HG03520 (cell line): ENCODE measurements around the gene GALNT2.

Source experiments
- ATAC-seq: cut with Tn5 transposase; IDR thresholded peaks from one replicate; pipeline ENCODE4 v1.9.1; 2021; ENCODE audit warnings: mild to moderate bottlenecking, moderate library complexity; ENCODE audit not compliant: unreplicated experiment

Gene GALNT2

GRCh38 chr1:230070321-230071208 lies 3.5 kb downstream of the GALNT2 start:
- ATAC-seq, result no peak

GRCh38 chr1:230071316-230071715 lies 4.3 kb downstream of the GALNT2 start:
- ATAC-seq, result no peak

DNA sequence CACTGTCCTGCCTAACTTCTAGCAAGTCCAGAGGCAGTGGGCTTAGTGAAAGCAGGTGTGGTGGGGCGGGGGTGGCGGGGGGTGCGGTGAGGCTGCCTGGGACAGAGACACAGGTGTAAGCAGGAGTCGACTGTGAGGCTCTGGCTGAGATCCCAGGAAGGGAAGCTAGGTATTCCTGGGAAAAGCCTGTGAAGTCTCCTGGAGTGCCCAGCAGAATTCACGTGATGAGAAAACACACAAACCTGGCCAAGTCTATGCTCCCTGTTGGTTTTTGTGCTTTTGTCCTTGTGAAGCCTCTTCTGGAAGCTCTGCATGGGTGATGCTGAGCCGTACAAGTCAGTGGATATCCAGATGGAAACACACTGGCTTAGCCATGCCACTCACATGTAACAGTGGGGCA lies 5.3 kb downstream of the GALNT2 start:
- no peak for ATAC-seq

DNA sequence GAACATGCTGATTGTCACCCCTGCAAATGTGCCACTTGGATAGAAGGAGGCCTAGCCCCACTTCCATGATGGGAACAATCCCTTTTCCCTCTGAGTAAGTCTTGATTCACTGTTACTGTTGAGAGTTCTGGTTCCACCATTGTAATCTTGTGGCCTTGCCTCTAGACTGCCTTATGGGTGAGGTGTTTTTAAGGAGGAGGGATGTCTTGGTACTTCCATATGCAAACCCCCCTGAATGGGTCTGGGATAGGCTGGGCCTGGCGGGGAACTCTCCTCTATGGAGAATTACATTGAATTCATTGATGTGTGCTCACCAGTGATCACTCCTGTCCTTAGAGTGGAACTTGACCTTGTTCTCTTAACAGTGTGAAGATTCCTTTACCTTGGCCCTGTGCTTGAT lies 5.8 kb downstream of the GALNT2 start:
- no peak for ATAC-seq

DNA sequence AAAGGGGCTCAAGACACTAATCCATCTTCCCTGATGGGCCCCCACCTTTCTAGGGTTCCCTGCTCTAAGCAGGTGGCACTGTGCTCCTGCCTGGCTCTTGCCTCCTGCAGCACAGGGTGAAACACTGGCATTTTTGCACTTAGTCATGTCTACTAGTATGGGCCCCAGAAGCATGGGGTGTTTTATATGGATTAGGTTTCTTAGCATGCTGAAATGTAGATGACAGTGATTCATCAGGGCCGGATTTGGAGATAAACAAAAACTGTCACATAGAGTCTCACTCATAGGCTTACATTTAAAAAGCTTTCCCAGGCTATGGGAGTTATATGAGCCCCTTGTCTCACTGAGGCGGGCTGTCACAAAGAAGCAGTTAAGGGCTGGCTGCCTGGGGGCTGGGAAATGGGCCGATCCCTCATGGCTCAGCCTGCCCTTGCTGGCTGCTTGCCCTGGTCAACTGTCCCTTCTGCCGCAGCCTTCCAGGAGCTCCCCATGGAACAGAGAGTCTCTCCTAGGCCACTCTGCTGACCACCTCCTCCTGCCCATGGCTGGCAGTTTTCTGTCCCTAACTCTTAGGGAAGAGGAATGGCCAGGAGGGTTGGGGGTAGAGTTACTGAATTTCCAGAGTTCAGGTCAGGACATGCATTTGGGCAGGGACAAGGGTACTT lies 6.5 kb downstream of the GALNT2 start:
- no peak for ATAC-seq

- no peak for ATAC-seq
These were observed 7.2 kb downstream of the GALNT2 start for GRCh38 chr1:230074270-230074669.

DNA sequence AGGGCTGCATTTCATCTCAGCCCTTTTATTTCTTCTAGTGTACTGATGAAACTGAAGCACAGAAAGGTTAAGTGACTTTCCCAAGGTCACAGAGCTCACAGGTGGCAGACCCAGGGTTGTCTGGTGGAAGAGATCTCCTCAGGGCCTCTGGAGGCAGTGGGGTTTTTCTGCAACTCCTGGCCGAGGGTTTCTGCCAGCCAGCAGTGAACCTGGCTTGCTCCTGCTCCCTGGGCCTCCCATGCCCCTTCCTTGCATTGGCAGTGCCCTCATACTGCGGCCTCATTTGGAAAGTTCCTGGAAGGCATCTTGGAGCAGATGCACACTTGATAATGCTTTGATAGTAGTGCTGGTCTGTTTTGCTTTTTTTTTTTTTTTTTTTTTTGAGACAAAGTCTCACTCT lies 7.7 kb downstream of the GALNT2 start:
- ATAC-seq, result no peak

DNA sequence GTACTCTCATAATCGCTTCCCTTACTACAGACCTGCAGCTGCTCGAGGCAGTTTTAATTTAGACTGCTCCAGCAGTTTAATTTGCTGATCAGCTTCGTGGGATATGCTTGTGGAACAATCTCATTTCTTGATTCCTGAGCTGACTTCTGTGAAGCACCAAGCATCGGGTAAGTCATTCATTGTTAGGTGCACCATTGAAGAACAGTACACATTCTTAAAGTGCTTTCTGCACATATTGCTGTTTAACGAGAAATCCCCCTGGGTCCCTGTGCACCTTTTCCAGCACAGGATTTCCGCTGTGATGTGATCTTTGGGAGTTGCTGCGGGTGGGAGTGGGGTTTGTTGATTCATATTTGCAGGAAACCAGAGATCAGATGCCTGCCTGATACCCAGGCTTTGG lies 9.1 kb downstream of the GALNT2 start:
- ATAC-seq, result no peak

DNA sequence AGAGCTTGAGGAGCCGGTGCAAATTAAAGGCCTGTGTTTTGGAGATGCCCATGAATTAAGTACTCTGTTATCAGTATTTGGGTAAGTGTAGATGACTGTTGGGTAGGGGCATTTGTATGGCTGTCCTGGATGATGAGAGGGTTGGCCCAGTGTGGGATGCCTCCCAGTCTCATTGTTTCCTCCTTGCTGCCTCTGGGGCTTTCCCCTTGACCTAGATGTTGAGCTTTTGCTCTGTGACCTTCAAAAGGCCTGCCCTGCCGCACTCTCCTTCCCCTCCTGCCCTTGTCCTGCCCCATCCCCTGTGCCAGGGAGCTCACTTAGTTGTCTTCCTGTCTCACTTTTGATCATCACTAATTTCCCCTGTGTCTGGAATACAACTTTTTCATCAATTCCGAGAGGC lies 10.0 kb downstream of the GALNT2 start:
- ATAC-seq, result no peak

DNA sequence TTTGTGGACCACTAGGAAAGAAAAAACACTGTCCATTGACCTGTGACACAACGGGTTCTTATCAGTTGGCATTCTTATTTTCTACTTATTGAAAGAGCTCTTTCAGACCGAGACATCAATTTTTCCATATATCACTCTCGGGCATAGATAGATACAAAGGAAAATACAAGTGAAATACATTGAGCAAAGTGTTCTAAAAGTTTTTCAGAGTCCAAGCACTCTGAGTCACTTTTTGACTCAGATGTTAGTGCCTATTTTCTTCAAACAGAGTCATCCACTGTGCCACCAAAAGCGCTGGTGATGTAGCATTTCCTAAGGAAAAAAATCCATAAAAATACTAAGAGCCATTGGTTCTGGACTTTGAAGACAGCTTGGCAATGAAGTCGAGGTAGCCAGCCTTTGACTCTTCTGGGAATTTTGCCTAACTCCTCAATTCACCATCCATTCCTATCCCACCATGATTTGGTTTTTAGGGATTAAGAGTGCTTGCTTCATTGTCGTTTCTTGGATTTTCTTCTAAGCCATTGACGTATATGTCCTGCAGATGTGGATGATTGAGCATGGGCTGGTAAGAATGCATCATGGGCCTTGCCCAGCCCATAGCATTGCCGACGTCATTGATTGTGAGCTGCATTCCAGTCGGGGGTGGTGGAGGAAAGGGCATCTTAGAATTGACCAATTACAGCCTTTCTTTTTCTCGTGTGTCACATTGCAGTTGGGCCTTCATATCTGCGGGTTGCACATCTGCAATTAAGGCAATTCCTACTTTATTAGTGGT lies 10.6 kb downstream of the GALNT2 start:
- no peak for ATAC-seq

DNA sequence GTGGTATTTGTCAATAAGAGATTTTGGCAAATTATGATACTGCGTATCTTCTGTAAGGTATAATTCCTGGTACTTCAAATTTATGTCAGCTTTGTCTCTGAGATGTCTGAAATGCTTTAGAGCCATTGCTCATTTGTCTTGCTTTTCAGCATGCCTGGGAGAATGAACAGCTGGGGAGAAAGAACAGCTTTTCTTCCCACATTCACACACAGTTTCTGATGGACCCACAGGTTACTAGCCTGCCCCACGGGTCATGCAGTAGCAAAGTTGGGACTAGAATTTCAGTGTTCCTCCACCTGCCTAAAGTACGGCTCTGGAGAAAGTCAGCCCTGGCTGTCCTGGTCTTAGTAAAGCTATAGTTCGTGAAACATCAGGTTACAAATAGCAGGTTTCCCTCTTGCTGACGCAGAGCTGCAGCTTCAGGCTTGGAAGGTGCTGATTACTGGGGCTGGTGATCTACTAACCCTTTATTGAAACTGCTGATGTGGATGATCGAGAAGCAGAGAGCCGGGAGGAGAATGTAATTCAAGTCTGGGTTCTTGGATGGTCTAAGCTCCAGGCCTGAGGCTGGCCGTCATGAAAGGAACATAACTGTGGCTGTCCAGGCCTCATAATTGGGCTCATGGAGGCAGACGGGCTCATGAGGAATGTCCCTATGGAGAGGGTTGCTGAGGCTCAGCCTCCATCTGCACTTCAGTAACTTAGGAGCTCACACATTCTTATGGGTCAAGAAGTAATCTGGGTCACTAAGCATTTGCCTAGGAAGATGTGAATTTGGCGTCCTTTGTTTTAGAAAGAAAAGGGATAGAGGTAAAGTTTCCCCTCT lies 12.4 kb downstream of the GALNT2 start:
- ATAC-seq, result no peak

DNA sequence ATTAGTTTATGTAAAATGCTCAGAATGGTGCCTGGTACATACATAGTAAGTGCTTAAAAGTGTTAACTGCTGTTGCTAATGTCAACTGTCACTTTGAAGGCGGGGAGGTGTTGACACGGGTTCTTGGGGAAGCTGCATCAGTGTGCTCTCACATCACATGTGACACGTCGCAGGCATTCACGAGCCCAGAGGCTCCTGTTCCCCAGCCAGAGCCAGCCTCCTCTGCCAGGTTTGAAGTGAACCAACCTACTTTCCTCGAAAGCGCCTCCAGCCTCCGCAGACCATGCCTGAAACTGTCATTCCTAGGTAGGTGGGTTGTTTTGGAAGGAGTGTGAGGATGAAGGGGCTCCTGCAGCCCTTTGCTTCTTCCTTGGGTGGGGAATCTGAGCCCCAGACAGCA lies 13.8 kb downstream of the GALNT2 start:
- no peak for ATAC-seq

DNA sequence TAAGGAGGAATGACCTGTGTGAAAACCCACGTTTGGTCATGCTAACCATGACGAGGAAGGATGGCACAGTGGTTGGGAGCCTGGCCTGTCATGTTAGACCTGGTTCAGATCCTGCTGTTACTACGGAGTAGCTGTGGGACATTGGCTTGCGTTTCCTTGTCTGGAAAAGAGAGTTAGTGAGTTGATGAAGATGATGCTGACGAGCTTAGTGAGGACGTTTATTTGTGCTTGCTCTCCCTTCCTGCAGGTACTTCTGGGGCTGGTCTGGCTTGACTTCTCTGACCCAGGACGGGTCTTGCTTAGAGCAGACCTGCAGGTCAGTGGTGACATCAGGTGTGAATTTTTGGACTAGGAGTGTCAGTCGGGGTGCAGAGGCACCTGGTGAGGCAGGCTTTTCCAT lies 14.7 kb downstream of the GALNT2 start:
- ATAC-seq, result no peak

GRCh38 chr1:230082211-230082610 lies 15.2 kb downstream of the GALNT2 start:
- ATAC-seq, result no peak

DNA sequence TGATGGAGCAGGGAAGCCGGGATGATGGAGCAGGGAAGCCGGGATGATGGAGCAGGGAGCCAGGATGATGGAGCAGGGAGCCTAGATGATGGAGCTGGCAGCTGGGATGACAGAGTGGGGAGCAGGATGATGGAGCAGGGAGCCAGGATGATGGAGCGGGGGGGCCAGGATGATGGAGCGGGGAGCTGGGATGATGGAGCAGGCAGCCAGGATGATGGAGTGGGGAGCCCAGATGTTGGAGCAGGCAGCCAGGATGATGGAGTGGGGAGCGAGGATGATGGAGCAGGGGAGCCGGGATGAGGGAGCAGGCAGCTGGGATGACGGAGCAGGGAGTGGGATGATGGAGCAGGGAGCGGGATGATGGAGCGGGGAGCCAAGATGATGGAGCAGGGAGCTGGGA lies 16.0 kb downstream of the GALNT2 start:
- no peak for ATAC-seq

DNA sequence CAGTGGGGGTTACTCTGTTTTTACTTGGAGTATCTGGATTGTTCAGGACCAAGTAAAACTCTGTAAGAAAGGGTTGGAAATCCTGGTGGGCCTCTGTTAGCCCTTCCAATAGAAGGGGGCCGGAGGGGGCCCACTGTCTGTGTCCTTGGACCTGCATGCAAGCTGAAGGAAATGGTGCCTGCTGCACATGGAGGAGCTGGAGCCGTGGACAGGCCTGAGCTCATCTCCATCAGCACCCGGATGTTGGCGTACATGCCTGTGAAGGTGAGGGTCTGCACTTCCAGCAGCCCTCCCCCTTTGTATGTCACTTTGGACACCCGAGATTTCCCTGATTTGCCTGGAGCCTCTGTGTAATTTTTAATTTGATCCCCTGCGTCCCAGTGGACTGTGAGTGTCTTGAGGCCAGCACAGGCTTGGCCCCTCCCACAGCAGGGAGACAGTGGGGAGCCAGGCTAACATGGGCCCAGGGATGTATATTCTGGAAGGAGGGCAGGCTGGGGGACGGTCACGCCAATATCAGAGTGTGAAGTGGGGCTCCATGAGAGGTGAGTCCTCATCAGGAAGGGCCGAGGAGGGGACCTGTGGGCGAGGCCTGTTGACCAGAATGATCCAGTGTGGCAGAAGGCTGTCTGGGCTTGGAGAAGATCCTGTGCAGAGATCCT lies 16.8 kb downstream of the GALNT2 start:
- ATAC-seq, result no peak

GRCh38 chr1:230084408-230085177 lies 17.6 kb downstream of the GALNT2 start:
- ATAC-seq, result no peak

DNA sequence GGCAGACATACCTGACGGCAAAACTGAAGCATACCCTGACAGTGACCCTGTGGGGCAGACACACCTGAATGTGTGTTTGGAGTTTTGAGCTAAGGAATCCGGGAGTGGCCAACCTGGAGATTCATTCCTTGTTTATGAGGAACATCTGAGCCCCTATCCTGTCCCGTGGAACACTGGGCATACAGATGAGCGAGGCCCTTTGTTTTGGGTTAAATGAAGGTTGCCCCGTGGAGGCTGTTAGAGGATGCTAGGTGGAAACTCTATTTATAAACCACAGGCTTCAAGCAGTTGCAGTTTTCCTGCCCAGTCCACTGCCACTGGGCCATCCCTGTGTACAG lies 18.1 kb downstream of the GALNT2 start:
- no peak for ATAC-seq

GRCh38 chr1:230086151-230086550 lies 19.1 kb downstream of the GALNT2 start:
- ATAC-seq, result no peak
